PC-9 (cell line): Measurements from ENCODE around the gene MCHR2.

ENCODE experiments used
- EZH2 ChIP-seq: fragments of 200-600 bp; sonication (generic); IDR thresholded peaks from 2 replicates; pipeline ENCODE4 v1.8.0; 2017; ENCODE audit warnings: antibody characterized with exemption, low read depth
- TF ChIP-seq, protein P1 (sequence below): fragments of 200-600 bp; sonication (generic); conservative IDR thresholded peaks from 2 replicates; pipeline ENCODE4 v1.6.1; 2017; ENCODE audit warnings: mixed run types, antibody characterized with exemption, mild to moderate bottlenecking, moderate library complexity

DNA sequence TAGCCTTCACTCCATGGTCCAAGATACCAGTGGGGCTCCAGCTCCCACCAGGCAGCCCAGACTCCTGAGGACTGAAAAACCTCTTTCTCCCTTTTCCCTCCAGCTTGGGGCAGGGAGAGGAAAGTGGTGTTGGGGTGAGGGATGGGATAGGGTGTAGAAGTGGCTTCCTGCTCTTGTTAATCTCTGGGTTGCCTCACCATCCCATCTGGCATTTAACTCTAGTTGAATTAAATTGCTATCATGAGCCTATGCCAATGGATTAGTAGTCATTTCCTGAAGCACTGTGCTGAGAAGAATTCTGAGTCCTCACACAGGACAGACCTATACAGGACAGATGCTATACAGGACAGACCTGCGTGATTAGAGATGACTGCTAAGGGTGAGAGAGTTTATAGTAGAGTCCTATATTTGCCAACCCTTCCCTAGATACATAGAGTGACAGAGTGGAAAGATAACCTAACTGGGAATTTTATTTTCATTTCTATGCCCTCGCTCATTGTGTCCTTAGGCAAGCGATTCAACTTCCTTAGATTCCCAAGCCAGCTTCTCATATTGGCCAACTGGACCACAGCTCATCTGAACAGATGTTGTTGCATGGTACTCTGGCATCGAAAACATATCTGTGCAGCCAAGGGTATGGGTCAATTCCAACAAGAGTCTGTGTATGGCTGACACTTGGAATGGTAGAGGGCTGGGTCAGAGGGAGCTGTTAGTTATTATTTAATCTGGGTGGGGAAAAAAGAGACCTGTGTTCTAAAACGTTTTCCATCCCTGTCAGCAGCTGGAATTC, 42.8 kb downstream of the MCHR2 start:
- TF ChIP-seq, protein P1, sequence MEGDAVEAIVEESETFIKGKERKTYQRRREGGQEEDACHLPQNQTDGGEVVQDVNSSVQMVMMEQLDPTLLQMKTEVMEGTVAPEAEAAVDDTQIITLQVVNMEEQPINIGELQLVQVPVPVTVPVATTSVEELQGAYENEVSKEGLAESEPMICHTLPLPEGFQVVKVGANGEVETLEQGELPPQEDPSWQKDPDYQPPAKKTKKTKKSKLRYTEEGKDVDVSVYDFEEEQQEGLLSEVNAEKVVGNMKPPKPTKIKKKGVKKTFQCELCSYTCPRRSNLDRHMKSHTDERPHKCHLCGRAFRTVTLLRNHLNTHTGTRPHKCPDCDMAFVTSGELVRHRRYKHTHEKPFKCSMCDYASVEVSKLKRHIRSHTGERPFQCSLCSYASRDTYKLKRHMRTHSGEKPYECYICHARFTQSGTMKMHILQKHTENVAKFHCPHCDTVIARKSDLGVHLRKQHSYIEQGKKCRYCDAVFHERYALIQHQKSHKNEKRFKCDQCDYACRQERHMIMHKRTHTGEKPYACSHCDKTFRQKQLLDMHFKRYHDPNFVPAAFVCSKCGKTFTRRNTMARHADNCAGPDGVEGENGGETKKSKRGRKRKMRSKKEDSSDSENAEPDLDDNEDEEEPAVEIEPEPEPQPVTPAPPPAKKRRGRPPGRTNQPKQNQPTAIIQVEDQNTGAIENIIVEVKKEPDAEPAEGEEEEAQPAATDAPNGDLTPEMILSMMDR: no peak
- TF ChIP-seq EZH2: no peak
